Measurements from ENCODE around the gene PKP4. TPM values are rescaled to one million over a fixed set of nuclear protein-coding genes. Genes with fewer than 3 reads are reported as not detected.

The PKP4 gene
- total RNA-seq, 1 donor: 62.2 TPM

DNA sequence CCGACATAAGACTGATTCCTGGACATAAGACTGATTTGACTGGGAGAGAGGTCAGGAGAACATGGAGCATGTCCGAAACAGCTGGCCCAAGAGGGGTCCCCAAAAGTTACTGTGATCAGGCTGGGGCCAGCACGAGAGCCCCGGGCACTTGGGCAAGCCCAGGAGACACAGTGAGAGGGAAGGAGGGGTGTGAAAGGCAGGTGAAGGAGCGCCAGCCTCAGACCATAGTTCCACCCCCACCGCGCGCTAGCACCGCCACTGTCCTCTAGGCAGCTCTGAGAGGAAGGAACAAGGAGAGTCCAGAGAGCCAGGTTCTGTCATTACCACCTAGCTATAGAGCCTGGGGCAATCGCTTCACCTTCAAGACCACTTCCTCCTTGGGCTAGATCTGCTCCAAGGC, 260.2 kb downstream of the PKP4 start:
- no peak for TF ChIP-seq CTCF (IDR thresholded peaks at IDR 0.05; ENCODE audit: insufficient read depth, low read depth, low read length)
- no peak for DNase-seq (ENCODE audit: low read depth)
- H3K4me3 ChIP-seq (ENCODE audit: low read depth, low read length): no peak overlapping the region

DNA sequence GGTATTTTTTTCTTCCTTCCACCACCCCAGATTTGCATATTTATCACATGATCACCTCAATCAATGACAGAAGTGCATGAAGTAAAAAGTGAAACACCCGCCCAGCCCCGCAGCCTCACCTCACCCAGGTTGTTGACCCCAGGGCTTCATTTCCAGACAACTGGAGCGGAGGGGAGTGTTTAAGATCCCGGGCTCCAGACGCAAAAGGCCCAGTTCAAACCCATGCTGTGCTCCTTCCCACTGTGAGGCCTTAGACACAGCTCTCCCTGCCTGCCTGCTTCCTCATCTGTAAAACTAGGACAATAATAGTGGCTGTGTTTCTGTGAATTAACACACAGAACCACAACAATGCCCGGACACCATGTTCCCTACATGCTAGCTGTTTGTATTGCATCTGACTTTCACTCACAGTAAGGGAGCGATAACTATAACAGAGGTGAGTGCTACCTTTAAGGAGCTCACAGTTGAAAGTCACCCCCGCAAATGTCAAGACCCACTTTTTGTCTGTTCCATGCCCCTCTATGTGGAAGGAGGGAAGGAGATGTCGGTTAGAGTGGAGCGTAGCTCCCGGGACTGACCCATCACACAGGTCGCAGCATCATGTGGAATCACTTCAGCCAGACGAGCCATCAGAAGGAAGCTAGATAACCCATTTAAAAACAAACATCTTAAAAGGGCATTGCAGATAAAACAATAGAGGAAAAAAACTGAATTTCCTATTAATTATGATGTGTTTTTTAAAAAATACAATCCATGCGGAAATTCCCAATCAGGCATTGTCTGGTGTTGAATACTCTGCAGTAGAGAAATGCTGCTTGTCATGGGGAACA, 260.8 kb downstream of the PKP4 start:
- no peak for DNase-seq (ENCODE audit: low read depth)
- TF ChIP-seq CTCF (IDR thresholded peaks at IDR 0.05; ENCODE audit: insufficient read depth, low read depth, low read length): no peak

GRCh38 chr2:158718196-158718585, 261.4 kb downstream of the PKP4 start:
- no peak overlapping the region for H3K4me3 ChIP-seq (ENCODE audit: low read depth, low read length)
- DNase-seq (ENCODE audit: low read depth): no peak
- TF ChIP-seq CTCF (IDR thresholded peaks at IDR 0.05; ENCODE audit: insufficient read depth, low read depth, low read length): no peak

More for the DNA sequence above, 260.8 kb downstream of the PKP4 start:
- no peak overlapping the region for H3K4me3 ChIP-seq (ENCODE audit: low read depth, low read length)

GRCh38 chr2:158718851-158719250, 262.1 kb downstream of the PKP4 start:
- no peak for DNase-seq (ENCODE audit: low read depth)
- TF ChIP-seq CTCF (IDR thresholded peaks at IDR 0.05; ENCODE audit: insufficient read depth, low read depth, low read length): no peak
- H3K4me3 ChIP-seq (ENCODE audit: low read depth, low read length): no peak overlapping the region

GRCh38 chr2:158719403-158719802, 262.7 kb downstream of the PKP4 start:
- no peak for TF ChIP-seq CTCF (IDR thresholded peaks at IDR 0.05; ENCODE audit: insufficient read depth, low read depth, low read length)
- DNase-seq (ENCODE audit: low read depth): no peak
- no peak overlapping the region for H3K4me3 ChIP-seq (ENCODE audit: low read depth, low read length)

DNA sequence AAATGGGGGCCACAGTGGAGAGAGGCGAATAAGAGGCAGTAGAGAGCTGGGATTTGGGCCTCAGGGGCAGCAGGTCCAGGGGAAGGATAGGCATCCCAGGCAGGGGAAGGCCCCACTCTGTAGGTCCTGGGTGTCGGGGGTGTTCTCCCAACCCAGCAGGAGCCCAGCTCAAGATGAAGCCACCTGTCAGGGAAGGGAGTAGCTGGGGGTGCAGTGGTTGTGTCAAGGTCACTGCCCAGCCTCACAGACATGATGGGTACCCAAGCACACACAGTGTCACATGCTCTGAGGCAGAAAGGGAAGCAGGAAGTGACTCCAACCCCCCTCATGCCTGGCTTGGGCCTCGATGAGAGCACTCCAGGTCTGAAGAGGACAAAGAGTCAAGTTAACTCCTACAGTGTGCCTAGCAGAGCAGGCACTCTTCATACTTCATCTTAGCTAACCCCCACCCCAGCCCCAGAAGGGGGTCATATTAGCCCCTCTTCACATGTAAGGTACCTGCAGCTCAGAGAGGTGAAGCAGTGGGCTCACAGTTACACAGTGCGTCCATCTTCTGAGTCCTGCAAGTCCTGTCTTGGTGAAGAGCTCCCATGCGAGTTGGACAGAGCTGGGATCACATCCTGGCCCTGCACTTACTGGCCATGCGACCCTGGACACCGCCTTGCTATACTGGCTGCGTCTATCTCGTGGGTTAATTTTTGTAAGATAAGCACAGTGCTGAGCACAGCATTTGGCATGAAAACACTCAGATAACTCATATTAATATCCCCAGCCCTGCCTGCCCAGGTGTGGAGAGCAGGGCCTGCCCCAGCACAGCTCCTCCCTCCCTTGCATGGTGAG, 265.7 kb downstream of the PKP4 start:
- no peak for DNase-seq (ENCODE audit: low read depth)
- no peak for TF ChIP-seq CTCF (IDR thresholded peaks at IDR 0.05; ENCODE audit: insufficient read depth, low read depth, low read length)
- no peak overlapping the region for H3K4me3 ChIP-seq (ENCODE audit: low read depth, low read length)

Data from fibroblast of villous mesenchyme (primary cell).